ENCODE data around the gene ME2. TPM values are rescaled to one million over a fixed set of nuclear protein-coding genes. Genes with fewer than 3 reads are reported as not detected.

The ME2 gene
- total RNA-seq, 1 experiment from 2014 or later: 49.0 TPM

DNA sequence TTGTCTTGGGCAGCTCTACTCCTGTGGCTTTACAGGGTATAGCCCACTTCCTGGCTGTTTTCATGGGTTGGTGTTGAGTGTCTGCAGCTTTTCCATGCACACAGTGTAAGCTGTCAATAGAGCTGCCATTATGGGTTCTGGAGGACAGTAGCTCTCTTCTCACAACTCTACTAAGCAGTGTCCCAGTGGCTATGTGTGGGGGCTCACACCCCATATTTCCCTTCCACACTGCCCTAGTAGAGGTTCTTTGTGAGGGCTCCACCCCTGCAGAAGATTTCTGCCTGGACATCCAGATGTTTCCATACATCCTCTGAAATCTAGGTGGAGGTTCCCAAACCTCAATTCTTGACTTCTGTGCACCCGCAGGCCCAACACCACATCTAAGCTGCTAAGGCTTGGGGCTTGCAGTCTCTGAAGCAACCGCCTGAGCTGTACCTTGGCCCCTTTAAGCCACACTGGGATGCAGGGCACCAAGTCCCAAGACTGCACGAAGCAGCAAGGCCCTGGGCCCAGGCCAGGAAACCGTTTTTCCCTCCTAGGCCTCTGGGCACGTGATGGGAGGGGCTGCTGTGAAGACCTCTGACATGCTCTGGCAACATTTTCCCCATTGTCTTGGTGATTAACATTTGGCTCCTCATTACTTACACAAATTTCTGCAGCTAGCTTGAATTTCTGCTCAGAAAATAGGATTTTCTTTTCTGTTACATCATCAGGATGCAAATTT, 98.3 kb downstream of the ME2 start:
- Histone ChIP-seq H3K36me3 (ENCODE audit: control insufficient read depth in 1 of 2, insufficient read depth in 2 of 2, low read length in 2 of 2) (peaks cover 7 to 19% of the 10 kb centered on the region in 2 experiments; a peak in 3 of 4 replicates), H3K4me3 (replicated peaks in 1 of 2; ENCODE audit: low read depth in 1 of 2, low read length in 2 of 2) (no peak overlapping the region), H3K79me2 (ENCODE audit: insufficient read depth, low read length) (no peaks in the 10 kb centered on the region), H3K9me2 (ENCODE audit: insufficient read depth) (no peaks in the 10 kb centered on the region), H3K9ac (ENCODE audit: low read length) (no peak overlapping the region), H3K4me1 (ENCODE audit: control insufficient read depth in 1 of 2, insufficient read depth in 2 of 2, low read length in 2 of 2) (peaks cover 0 to 12% of the 10 kb centered on the region in 2 experiments; a peak in 2 of 4 replicates), H3K4me2 (ENCODE audit: low read length) (no peak overlapping the region), H3K9me3 (ENCODE audit: control insufficient read depth in 1 of 2, insufficient read depth in 1 of 2, low read depth in 1 of 2, low read length in 2 of 2) (no peaks in the 10 kb centered on the region), H2AFZ (ENCODE audit: low read depth, low read length, poor library complexity, severe bottlenecking) (no peak overlapping the region), H3K27ac (ENCODE audit: low read depth, low read length) (no peak overlapping the region), H3K27me3 (ENCODE audit: insufficient read depth, low read length) (no peaks in the 10 kb centered on the region), H4K20me1 (ENCODE audit: insufficient read depth) (no peaks in the 10 kb centered on the region)
- ATAC-seq (no peak), DNase-seq (ENCODE audit: low read depth, low spot score) (no peak)
- CTCF ChIA-PET: no interaction called here
- intact Hi-C loops (cut with micrococcal nuclease): no loop called here
- TF ChIP-seq, protein P1, sequence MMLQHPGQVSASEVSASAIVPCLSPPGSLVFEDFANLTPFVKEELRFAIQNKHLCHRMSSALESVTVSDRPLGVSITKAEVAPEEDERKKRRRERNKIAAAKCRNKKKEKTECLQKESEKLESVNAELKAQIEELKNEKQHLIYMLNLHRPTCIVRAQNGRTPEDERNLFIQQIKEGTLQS (IDR thresholded peaks at IDR 0.05): no peak
- TF ChIP-seq FOSL1 (IDR thresholded peaks at IDR 0.05; ENCODE audit: low read depth): no peak
- TF ChIP-seq EGR1 (IDR thresholded peaks at IDR 0.05; ENCODE audit: low read depth): no peak
- TF ChIP-seq, protein P2, sequence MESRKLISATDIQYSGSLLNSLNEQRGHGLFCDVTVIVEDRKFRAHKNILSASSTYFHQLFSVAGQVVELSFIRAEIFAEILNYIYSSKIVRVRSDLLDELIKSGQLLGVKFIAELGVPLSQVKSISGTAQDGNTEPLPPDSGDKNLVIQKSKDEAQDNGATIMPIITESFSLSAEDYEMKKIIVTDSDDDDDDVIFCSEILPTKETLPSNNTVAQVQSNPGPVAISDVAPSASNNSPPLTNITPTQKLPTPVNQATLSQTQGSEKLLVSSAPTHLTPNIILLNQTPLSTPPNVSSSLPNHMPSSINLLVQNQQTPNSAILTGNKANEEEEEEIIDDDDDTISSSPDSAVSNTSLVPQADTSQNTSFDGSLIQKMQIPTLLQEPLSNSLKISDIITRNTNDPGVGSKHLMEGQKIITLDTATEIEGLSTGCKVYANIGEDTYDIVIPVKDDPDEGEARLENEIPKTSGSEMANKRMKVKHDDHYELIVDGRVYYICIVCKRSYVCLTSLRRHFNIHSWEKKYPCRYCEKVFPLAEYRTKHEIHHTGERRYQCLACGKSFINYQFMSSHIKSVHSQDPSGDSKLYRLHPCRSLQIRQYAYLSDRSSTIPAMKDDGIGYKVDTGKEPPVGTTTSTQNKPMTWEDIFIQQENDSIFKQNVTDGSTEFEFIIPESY (IDR thresholded peaks at IDR 0.05; ENCODE audit: extremely low read depth, insufficient replicate concordance, low read length): no peak
- no peak for TF ChIP-seq ELF1 (IDR thresholded peaks at IDR 0.05; ENCODE audit: borderline replicate concordance, low read depth)
- no peak for TF ChIP-seq SIN3A (IDR thresholded peaks at IDR 0.05; ENCODE audit: low read depth)
- no peak for TF ChIP-seq SRF (IDR thresholded peaks at IDR 0.05; ENCODE audit: low read depth)
- TF ChIP-seq POLR2AphosphoS5 (IDR thresholded peaks at IDR 0.05; ENCODE audit: low read depth, low read length): no peak
- TF ChIP-seq, protein P3, sequence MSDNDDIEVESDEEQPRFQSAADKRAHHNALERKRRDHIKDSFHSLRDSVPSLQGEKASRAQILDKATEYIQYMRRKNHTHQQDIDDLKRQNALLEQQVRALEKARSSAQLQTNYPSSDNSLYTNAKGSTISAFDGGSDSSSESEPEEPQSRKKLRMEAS (IDR thresholded peaks at IDR 0.05): no peak
- TF ChIP-seq SP1 (IDR thresholded peaks at IDR 0.05; ENCODE audit: low read depth): no peak
- TF ChIP-seq EZH2 (IDR thresholded peaks at IDR 0.05): no peak
- no peak for TF ChIP-seq CEBPB (IDR thresholded peaks at IDR 0.05; ENCODE audit: low read depth)
- TF ChIP-seq CBX3 (IDR thresholded peaks at IDR 0.05; ENCODE audit: low read depth): no peak
- TF ChIP-seq ZFX (IDR thresholded peaks at IDR 0.05): no peak
- no peak for TF ChIP-seq ZNF274 (IDR thresholded peaks at IDR 0.05; ENCODE audit: low read depth, low read length)
- no TSS peak for BruUV-seq (replicated peaks)
- RAD21 ChIA-PET (ENCODE audit: low non-redundant PET in 1 of 2, low total read pairs in 2 of 2, uncharacterized antibody in 2 of 2, unreplicated experiment in 2 of 2): no interaction called here
- POLR2A ChIA-PET: no interaction called here

Measured in HCT116 (cell line).